Hematopoietic multipotent progenitor cell treated with erythropoietin and hydrocortisone succinate and interleukin-3 and kit ligand, for 15 days (in vitro differentiated cells): ENCODE results near the gene GPR42.

Source experiments
- DNase-seq: peaks from one replicate; pipeline ENCODE4 v3.0.0-alpha.2; 2015; ENCODE audit warnings: low spot score

The GPR42 gene, protein sequence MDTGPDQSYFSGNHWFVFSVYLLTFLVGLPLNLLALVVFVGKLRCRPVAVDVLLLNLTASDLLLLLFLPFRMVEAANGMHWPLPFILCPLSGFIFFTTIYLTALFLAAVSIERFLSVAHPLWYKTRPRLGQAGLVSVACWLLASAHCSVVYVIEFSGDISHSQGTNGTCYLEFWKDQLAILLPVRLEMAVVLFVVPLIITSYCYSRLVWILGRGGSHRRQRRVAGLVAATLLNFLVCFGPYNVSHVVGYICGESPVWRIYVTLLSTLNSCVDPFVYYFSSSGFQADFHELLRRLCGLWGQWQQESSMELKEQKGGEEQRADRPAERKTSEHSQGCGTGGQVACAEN

DNA sequence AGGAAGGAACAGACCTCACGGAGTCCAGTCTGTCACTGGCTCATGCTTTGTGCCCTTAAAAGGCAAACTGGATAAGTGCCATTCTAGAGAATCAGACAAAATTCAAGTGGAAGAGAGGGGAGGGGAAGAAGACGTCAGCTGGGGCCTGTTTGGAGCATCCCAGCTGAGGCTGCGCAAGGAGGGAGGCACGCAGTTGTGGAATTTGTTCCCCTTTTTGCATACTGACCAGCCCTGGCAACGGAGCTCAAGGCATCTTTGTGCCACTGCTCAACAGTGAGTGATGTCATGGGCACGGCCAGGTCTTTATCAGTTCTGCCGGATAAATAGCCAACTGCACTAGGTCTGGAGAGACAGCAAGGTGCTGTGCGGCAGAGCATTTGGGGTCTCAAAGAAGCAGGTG is at the start of gene GPR42:
Gene GPR42 (plus strand): TSS at position 347 of the 400 bp plus-strand sequence. CDS start 292 bp downstream, outside the sequence.
- no peak for DNase-seq

DNA sequence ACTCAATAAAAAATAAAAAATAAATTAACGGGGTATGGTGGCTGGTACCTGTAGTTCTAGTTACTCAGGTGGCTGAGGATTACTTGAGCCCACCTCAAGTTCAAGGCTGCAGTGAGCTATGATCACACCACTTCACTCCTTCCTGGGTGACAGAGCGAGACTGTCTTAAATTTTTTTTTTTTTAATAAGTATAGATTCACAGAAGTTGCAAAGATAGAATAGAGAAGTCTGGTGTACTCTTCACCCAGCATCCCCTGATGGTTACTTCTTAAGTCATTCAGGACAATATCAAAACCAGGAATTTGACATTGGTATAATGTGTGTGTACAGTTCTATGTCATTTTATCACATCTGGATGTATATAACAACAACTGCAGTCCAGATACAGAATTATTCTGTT is 49.6 kb upstream of the GPR42 start:
- no peak for DNase-seq

DNA sequence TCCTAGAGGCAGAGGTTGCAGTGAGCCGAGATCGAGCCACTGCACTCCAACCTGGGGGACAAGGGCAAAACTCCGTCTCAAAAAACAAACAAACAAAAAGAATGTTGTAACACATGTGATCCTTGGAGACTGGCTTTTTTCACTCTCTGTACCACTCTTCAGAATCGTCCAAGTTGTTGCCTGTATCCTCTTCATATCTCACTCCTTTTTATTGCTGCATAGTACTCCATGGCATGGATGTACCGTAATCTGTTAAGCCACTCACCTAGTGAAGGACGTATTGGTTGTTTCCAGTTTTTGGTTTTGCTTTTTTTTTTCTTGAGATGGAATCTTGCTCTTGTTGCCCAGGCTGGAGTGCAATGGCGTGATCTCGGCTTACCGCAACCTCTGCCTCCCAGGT is 48.9 kb upstream of the GPR42 start:
- DNase-seq, result no peak

DNA sequence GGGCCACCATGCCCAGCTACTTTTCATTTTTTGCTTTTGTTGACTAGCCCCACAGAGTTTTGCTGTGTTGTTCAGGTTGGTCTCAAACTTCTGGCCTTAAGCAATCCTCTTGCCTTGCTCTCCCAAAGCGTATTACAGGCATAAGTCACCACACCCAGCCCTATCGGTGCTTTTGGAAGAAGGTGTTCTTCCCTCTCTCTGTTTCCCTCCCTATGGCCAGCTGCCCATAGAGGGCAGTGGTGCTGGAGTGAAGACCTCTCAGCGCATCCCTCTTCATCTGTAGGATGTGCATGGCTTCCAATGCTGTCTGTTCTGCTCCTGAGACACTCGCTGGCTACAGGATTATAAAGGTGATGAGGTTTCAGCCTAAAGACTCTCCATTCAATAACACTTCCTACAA is 43.2 kb upstream of the GPR42 start:
- DNase-seq, result no peak

DNA sequence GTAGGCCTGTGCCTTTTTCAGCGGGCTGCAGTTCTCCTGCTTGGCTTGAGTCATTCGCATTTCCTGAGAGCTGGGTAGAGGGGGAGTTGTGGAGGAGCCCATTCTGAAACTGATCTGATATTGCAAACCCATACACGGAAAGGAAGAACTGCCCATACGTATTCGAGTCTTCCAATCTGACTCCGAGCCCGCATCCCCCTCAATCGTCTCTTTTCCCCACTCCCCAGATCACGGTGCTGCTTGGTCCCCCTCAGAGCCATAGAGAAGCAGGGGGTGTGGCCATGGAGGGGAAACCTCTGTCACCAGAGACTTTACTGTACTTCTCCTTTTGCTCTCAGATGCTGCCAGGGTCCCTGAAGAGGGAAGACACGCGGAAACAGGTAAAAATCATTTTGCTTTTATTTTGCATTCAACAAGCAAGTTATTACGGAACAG is 42.0 kb upstream of the GPR42 start, which contains the start of gene CD22:
Gene CD22 (plus strand): TSS at position 337 of the 435 bp plus-strand sequence. CDS start 2,854 bp downstream, outside the sequence.
- no peak for DNase-seq

DNA sequence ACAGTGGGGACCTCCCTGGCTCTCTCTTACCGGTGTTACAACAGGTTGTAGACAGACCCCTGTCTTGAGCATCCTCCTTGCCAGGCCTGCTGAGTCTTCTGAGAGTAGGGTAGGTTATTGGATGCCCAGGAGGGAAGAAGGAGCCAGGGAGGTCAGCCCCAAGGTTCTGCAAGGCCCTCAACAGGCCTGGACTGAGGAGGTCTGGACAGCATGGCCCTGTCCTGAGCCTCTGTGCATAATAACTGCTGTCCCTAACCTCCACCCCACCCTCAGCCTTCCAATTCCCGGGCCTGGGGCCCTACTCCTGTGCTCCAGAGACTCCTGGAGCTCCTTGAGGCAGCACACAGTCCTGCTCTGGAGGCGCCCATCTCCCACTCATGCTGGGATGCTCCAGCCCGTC is 41.5 kb upstream of the GPR42 start:
- DNase-seq, result no peak

DNA sequence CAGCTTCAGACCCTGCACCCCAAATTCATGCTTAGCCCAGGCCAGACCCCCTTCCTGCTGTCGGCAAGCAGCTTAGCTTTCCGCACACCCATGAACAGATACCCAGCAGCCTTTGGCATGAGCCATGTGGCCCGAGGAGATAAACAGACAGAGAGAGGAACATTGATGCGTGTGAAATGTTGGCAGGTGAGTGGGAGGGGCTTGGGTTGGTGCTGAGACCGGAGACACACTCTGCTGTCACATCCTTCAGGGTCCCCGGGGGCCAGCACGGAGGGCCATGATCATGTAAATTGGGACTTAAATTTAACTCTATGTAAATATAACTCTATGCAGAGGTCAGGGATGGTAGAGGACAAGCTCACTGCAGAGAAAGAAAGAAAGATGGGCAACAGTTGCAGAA is 40.4 kb upstream of the GPR42 start:
- DNase-seq, result no peak

DNA sequence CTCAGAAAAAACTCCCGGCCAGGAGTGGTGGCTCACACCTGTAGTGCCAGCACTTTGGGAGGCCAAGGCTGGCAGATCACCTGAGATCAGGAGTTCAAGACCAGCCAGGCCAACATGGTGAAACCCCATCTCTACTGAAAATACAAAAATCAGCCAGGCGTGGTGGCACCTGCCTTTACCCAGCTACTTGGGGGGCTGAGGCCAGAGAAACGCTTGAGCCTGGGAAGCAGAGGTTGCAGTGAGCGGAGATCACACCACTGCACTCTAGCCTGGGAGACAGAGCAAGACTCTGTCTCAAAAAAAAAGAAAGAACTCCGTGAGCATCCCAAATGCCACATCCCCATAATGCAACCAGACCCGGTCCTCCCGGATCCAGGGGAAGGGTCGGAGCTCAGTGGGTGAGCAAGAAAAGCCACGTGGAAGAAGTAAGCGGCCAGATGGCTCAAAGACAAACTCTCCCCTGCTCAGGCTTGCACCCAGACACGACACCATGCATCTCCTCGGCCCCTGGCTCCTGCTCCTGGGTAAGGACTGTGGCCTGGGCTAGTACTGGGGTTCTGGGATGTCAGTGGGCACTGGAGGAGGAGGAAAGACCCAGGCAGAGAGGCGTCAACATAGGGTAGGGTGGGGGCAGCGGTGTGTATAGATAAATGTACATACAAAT is 39.2 kb upstream of the GPR42 start:
- no peak for DNase-seq

DNA sequence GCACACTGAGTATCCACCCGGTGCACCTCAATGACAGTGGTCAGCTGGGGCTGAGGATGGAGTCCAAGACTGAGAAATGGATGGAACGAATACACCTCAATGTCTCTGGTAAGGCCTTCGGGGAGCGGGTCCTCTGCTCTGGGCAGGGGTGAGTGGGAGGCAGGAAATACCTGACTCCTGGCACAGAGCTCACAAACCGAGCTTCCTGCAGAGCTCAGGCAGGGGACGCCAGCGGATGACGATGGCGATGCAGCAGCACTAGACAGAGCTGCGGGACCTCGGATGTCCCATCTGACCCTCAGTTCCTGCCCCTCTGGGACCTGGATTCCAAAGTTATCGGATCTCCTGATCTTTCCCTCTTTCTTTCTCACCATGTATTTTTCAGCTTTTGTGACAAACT is 38.1 kb upstream of the GPR42 start:
- no peak for DNase-seq

DNA sequence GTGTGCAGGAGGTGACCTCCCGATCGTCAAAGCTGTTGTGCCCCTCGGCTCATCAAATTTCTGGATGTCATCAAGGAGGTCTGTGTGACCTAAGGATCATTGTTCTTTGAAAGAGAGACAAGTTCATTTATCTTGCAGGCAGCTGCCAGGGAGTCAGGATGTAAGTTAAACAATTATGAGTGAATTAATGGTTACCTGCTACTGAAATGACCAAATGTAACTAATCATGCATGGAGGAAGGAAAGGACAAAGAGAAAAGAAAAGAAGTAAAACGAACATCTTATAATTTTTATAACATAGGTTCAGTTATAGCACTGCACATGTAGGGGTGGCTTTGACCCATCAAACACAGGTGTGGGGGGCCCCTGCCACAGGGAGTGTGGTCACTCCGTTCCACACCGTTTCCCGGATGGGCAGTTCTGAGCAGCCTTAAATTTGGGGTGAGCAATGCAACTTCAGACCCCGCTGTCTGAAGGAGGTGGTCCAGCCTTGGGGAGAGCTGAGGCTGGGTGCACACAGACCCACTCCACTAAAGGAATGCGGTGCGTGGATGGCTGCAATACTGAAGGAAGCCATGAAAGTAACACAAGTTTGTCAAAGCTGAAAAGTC is 36.6 kb upstream of the GPR42 start:
- DNase-seq, result no peak

DNA sequence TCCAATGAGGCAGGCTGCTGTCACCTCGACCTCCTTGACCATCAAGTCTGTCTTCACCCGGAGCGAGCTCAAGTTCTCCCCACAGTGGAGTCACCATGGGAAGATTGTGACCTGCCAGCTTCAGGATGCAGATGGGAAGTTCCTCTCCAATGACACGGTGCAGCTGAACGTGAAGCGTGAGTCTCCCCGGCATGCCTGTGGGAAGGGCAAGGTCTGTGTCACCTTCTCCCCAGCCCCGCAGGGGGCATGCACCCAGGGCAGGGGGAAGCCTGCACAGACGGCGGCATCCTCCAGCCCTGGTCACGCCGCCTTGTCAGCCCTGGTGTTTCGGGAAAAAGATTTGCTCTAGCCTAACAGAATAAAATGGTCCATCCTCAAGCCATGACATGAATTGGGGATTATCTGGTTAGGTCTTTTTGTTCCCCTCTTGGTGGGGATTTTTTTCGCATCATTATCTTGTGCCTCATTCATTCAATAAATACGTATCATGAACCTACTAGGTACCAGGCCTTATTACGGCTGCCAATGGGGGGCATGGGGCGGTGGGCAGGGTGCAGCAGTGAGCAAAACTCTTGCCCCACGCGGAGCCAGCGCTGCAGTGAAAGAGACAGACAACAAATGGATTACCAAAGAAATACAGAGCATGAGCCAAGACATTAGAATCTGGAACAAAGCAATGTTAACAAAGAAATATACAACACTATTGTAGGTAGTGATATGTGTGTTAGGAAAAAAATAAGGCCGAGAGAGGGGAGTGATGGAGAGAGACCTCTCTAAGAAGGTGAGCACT is 34.5 kb upstream of the GPR42 start:
- DNase-seq, result no peak

DNA sequence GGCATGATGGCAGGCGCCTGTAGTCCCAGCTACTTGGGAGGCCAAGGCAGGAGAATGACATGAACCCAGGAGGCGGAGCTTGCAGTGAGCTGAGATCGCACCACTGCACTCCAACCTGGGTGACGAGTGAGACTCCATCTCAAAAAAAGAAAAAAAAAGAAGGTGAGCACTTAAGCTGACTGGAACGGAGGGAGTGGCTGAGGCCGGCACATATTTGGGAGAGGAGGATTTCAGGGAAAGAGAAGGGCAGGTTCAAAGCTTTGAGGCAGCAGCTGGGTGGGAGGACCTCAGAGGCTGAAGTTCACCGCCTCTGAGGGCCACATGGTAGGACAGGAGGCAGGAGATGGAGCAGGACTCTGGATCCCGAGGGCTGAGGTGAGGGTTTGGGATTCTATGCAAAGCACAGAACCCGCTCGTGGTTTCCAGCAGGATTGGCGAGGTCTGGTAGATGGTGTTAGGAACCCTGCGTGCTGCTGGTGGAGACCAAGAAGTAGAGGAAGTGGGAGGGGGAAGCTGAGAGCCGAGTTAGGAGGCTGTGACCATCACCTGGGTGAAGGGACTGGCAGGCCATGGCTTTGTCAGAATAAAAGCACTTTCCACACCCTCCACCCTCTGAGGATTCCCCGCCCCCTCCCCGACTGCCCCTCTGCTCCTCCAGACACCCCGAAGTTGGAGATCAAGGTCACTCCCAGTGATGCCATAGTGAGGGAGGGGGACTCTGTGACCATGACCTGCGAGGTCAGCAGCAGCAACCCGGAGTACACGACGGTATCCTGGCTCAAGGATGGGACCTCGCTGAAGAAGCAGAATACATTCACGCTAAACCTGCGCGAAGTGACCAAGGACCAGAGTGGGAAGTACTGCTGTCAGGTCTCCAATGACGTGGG is 33.5 kb upstream of the GPR42 start:
- DNase-seq, result no peak

DNA sequence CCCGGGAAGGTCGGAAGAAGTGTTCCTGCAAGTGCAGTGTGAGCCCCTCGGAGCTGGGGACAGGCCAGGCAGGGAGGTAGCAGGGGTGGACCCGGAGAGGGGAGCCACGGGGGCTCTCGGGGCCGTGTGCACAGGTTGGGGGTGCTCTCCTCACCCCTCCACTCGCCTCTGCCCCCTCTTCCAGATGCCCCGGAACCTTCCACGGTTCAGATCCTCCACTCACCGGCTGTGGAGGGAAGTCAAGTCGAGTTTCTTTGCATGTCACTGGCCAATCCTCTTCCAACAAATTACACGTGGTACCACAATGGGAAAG is 32.9 kb upstream of the GPR42 start:
- DNase-seq, result no peak

DNA sequence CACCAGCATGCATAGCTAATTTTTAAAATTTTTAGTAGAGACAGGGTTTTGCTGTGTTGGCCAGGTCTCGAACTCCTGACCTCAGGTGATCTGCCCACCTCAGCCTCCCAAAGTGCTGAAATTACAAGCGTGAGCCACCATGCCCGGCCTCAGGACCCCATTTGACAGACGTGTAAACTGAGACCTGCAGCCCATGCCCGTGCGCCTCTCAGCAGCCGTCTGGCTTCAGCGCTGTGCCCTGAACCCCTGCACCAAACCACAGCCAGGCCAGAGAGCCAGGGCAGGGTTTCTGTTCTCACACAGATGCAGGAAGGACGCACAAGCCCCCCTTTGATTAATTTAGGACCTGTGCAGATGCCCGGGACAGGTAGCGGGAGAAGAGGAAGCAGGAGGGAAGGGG is 30.4 kb upstream of the GPR42 start:
- DNase-seq, result no peak

DNA sequence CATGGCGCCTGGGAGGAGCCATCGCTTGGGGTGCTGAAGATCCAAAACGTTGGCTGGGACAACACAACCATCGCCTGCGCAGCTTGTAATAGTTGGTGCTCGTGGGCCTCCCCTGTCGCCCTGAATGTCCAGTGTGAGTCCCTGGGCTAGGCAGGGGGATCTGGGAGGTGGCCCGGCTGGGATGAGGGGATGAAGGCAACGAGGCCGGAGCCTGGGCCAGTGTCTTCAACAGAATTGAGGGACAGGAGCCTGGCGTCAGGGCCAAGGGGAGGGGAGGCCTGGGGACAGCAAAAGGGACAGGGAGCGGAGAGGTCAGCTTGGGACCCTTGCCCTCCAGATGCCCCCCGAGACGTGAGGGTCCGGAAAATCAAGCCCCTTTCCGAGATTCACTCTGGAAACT is 29.9 kb upstream of the GPR42 start:
- DNase-seq, result no peak

DNA sequence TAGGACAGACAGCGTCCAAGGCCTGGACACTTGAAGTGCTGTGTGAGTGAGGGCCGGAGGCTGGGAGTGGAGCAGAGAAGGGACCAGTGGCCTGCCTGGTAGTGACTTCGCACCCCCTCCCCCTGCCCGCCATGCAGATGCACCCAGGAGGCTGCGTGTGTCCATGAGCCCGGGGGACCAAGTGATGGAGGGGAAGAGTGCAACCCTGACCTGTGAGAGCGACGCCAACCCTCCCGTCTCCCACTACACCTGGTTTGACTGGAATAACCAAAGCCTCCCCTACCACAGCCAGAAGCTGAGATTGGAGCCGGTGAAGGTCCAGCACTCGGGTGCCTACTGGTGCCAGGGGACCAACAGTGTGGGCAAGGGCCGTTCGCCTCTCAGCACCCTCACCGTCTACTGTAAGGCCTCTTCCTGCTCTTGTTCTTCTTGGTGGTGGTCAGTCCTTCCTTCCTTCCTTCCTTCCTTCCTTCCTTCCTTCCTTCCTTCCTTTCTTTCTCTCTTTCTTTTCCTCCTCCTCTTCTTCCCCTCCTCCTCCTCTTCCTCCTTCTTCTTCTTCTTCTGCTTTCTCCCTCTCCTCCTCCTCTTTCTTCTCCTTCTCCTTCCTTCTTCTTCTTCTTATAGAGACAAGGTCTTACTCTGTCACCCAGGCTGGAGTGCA is 29.2 kb upstream of the GPR42 start:
- no peak for DNase-seq

DNA sequence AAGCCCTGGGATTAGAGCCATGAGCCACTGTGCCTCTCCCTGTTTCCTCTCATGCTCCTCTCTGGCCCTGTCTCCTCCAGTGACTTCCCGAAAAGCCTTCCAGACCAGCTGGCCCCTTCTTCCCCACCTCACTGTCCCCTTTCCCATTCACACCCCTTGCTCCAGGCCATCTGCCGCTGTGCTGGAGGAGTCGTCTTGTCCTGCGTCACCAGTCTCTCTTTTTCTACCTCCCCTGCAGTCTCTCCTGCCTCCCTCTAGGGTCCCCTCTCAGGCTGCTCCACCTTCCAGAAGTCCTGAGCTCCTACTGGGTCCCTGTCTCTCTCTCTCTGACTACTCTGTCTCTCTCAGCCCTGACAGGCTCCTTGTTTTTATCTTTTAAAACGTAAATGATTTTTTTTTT is 28.4 kb upstream of the GPR42 start:
- no peak for DNase-seq

DNA sequence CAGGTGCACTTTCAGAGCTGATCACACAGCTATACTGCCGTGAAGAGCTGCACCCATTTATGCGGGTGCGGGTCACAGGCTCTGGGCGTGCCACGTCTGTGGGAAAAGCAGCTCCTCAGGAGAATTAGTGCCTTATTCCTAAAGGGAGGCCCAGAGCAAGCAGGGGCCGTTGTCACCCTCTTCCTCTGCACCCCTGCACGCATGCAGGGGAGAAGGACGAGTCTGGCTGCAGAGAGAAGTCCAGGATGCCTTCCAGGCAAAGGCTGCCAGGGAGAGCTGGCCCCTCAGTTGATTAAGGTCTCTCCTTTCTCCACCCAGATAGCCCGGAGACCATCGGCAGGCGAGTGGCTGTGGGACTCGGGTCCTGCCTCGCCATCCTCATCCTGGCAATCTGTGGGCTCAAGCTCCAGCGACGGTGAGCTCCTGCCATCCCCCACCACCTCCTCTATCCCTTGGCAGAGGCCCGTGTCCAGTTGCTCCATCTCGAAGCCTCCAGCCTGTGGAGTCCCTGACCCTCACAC is 26.3 kb upstream of the GPR42 start:
- no peak for DNase-seq

DNA sequence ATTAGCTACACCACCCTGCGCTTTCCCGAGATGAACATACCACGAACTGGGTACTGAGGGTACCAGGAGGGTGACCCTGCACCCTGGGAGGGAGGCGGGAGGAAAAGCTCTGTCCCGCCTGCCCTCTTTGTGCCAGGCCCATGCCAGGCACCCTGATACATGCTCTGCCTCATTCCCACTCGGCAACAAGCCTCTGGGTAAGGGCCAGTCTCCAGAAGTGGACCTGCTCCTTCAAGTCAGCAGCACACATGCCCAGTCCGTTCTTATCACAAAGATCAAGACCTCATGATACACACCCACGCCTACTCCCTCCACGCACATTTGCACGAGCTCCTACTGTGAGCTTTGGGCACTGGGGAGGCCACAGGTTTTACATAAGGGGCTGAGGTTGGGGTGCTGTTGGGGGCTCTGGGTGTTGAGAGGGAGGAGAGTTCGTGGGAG is 25.2 kb upstream of the GPR42 start:
- no peak for DNase-seq

DNA sequence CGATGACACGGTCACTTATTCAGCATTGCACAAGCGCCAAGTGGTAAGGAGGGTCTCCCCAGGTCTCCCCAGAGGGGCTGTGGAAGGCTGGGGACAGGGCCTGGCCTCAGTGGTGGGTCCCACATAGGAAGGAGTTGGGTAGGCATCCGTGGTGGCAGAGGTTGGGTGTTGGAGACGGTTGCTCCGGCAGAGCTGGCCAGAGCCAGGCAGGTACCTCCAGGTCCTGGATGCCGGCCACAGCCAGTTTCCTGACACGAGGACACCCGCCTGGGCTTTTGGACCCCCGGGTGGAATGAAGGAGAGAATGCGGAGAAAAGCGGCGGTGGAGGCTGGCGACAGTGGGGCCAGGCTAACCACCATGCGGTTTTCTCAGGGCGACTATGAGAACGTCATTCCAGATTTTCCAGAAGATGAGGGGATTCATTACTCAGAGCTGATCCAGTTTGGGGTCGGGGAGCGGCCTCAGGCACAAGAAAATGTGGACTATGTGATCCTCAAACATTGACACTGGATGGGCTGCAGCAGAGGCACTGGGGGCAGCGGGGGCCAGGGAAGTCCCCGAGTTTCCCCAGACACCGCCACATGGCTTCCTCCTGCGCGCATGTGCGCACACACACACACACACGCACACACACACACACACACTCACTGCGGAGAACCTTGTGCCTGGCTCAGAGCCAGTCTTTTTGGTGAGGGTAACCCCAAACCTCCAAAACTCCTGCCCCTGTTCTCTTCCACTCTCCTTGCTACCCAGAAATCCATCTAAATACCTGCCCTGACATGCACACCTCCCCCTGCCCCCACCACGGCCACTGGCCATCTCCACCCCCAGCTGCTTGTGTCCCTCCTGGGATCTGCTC is 24.4 kb upstream of the GPR42 start:
- no peak for DNase-seq
